ENCODE measurements around the gene NELFB. TPM values are rescaled to one million over a fixed set of nuclear protein-coding genes. Genes with fewer than 3 reads are reported as not detected.

NELFB gene
- total RNA-seq, 1 donor, result 43.7 TPM

DNA sequence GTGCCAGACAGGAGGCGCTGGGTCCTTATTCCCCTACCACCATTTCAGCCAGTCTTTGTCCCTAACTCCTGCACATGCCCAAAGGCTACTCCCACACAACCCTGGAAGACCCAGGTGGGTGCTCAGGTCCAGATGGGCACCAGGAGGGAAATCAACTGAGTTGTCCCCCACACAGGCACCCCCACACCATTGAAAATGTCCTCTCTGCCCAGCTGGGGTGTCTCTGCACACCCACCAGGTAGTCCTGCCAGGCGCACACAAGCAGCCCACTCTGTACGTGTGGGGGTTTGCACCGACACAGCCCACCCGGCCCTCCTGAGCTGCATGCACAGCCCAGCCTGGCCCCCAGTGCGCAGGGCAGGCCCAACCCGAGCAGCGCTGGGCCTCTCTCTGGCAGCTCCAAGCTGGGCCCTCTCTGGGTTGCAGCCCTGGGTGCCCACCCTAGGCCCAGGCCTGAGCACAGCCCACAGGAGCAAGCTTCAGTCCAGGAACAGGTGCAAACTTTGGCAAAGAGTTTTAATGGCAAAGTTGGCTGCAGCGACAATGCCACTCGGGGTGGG lies 35.3 kb upstream of the NELFB start:
- H3K4me3 ChIP-seq (ENCODE audit: low read depth, low read length), result no peak overlapping the region
- TF ChIP-seq, protein P1, sequence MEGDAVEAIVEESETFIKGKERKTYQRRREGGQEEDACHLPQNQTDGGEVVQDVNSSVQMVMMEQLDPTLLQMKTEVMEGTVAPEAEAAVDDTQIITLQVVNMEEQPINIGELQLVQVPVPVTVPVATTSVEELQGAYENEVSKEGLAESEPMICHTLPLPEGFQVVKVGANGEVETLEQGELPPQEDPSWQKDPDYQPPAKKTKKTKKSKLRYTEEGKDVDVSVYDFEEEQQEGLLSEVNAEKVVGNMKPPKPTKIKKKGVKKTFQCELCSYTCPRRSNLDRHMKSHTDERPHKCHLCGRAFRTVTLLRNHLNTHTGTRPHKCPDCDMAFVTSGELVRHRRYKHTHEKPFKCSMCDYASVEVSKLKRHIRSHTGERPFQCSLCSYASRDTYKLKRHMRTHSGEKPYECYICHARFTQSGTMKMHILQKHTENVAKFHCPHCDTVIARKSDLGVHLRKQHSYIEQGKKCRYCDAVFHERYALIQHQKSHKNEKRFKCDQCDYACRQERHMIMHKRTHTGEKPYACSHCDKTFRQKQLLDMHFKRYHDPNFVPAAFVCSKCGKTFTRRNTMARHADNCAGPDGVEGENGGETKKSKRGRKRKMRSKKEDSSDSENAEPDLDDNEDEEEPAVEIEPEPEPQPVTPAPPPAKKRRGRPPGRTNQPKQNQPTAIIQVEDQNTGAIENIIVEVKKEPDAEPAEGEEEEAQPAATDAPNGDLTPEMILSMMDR (IDR thresholded peaks at IDR 0.05; ENCODE audit: insufficient read depth, low read length), result no peak
- DNase-seq (ENCODE audit: low read depth), result no peak

DNA sequence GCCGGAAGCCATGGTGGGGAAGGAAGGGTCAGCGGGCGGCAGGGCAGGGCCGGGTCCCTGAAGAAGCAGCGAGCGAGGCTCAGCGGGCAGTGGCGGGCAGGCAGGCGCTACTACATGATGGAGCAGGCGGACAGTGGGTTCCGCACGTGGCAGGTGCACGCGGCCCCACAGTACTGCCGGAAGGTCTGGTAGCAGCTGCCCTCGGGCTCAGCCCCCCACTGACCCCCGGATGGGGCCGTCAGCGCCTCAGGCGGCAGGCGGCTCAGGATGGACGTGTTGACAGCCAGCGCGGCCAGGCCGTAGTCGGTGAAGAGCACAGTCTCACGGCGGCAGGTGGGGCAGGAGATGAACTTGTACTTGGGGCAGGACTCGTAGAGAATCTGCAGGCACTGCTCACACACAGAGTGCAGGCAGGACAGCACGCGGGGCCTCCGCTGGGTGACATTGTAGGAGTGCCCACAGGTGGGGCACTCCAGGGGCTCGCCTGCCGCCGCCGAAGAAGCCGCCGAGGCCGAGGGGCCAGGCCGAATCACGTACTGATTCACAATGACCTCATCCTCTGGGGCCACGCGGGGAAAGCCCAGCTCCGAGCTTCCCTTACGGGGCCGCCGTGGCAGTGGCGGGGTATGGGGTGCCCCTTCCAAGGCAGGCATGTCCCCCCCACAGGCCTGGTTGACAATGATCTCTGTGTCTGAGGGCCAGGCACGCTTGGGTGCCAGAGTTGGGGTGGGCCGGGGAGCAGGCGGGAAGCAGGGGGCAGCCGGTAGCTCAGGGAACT lies 34.6 kb upstream of the NELFB start:
- no peak for DNase-seq (ENCODE audit: low read depth)
- H3K4me3 ChIP-seq (ENCODE audit: low read depth, low read length), result no peak overlapping the region
- TF ChIP-seq, protein P1 (IDR thresholded peaks at IDR 0.05; ENCODE audit: insufficient read depth, low read length), result no peak

DNA sequence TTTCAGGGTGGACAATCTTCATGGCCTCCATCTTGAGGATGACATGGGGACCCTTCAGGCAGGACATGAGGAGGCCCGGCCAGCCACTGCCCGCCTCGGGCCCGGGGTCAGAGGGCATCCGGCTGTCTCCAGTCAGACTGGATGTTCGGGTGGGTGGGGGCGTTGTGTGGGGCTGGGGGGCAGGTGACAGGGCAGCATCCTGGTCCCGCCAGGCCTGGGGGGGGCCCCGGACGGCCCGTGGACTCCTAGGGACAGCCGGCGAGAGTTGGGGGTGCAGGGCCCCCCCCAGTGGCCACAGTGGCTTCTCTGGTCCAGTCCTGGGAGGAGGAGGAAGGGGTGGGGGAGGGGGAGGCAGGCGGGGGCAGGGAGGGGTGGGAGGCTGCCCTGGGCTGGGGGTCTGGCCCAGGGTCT lies 34.0 kb upstream of the NELFB start:
- TF ChIP-seq, protein P1 (IDR thresholded peaks at IDR 0.05; ENCODE audit: insufficient read depth, low read length), result no peak
- H3K4me3 ChIP-seq (ENCODE audit: low read depth, low read length), result no peak overlapping the region
- DNase-seq (ENCODE audit: low read depth), result no peak

GRCh38 chr9:137221506-137222111 lies 33.5 kb upstream of the NELFB start:
- DNase-seq (ENCODE audit: low read depth), result no peak
- TF ChIP-seq, protein P1 (IDR thresholded peaks at IDR 0.05; ENCODE audit: insufficient read depth, low read length), result no peak
- peak overlapping the region; percentile 14 for H3K4me3 ChIP-seq (ENCODE audit: low read depth, low read length)

GRCh38 chr9:137222190-137223077 lies 32.7 kb upstream of the NELFB start, which contains the start of gene RNF208:
Gene RNF208, minus strand, starts transcription at chr9:137222240. Its CDS starts 1,028 bp downstream, at chr9:137221212.
- no peak for DNase-seq (ENCODE audit: low read depth)
- TF ChIP-seq, protein P1 (IDR thresholded peaks at IDR 0.05; ENCODE audit: insufficient read depth, low read length), result no peak
- peak within 1 kb of the TSS; percentile 58 for H3K4me3 ChIP-seq (ENCODE audit: low read depth, low read length)
